HG03060 (cell line): ENCODE measurements around the gene SPATA31E1.
"Not testable (repeated sequence)": the region's sequence is repeated elsewhere in the genome, so short reads cannot be mapped to it uniquely, and the experiment has no call there.

Experiments
- ATAC-seq: cut with Tn5 transposase; IDR thresholded peaks from one replicate; pipeline ENCODE4 v1.9.1; 2021; ENCODE audit warnings: low read depth, moderate number of reproducible peaks; ENCODE audit not compliant: unreplicated experiment

The SPATA31E1 gene

DNA sequence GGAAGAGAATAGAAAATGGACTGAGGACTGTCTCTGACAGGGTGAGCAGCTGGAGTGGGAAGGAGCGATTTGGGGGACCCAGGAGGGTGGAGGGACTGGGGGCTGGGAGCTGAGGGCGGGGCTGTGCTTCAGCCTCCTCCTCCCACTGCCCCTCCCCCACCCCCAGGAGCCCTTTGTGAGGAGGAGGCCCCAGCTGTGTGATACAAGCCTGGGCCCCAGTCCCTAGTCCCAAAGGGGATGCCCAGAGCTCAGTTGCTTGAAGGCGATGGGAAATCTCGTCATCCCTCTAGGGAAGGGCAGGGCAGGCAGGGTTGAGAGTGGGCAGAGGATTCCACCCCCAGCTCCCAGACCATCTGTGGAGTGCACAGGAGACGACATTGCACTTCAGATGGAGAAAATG lies at the start of gene SPATA31E1:
Gene SPATA31E1, plus strand, starts transcription at position 251 of the 400 bp plus-strand sequence. Its CDS starts 15 bp downstream, at position 266.
- no peak for ATAC-seq

DNA sequence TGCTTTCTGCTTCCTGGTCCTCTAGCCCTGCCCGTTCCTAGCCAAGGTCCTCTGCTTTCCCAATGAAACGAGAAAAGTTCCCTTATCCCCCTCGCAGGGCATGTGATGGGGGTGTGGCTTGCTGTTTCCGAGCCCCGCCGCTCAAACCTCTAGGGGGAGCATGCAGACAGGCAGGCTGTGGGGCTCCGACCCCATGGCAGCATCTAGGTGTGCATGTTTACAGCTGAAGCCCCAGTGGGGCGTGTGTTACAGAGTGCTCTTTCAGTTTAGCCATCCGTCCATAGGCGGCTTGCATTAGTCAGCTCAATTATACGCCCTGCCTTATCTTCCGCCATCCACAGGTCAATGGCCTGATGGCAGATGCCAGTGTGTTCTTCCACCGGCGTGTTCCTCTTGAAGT lies 48.3 kb upstream of the SPATA31E1 start:
- no peak for ATAC-seq

DNA sequence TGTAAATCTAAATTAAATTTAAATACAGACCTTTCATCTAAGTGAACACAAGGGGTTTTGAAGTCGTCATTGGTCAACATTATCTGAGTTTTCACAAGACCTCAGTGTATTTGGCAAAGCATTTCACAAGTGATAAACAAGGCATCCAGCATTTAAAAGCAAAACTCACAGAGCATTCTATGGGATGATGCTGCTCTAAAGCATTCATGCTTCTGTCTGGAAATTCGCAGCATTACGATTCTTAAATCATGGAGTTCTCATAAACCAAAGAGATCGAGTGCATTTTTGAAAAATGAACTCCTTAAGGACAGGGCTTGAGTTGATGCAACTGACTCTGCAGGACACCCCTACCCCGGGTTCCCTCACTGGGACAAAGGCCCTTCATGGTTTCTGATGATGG lies 46.1 kb upstream of the SPATA31E1 start:
- no peak for ATAC-seq

DNA sequence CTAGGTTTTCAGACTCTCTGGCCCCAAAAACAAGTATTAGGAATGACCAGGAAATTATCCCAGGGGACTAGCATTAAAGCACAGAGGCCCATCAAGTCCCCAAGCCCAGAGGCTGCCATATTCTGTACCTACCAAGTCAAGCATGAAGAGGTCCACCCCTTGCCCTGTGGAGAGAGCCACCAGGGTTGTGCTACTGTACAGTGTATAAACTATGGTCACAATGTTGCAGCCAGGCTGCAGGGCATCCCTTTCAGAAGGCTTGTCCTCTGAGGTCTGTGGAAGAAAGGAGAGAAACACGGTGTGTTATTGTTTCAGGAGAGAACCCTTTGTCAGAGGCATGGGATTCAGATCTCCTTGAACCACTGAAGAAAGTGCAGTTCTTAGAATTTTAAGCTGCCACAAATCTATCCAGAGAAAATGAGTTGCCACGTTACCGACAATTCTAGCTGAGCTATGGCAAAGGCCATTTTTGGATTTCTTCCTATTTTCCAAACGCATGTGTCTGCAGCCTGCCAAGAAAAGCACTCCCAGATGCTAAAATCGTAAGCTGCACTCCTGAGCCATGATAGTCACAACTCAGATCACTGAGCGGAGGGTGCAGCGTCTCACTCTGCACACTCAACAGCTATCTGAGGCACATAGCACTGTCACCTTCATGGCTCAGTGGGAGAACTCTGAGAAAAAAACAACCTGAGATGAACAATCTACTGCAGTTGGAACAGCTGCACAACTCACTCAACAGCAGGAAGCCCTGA lies 45.5 kb upstream of the SPATA31E1 start:
- no peak for ATAC-seq

DNA sequence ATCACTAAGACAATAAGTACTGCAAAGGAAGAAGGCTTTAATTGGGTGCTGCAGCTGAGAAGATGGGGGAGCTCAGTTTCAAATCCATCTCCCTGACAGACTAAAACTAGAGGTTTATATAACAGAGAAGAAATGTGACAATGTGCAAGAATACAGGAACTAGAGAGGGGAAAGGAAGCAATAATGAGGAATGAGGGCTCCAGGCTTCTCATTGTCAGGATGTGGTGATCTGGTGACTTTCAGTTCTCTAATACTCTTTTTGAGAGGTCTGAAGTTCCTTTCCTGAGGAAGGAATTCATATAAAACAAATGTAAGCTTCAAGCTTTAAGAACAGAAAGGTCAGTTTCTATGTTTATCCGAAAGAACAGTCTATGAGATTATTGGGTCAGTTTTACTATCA lies 42.5 kb upstream of the SPATA31E1 start:
- no peak for ATAC-seq

DNA sequence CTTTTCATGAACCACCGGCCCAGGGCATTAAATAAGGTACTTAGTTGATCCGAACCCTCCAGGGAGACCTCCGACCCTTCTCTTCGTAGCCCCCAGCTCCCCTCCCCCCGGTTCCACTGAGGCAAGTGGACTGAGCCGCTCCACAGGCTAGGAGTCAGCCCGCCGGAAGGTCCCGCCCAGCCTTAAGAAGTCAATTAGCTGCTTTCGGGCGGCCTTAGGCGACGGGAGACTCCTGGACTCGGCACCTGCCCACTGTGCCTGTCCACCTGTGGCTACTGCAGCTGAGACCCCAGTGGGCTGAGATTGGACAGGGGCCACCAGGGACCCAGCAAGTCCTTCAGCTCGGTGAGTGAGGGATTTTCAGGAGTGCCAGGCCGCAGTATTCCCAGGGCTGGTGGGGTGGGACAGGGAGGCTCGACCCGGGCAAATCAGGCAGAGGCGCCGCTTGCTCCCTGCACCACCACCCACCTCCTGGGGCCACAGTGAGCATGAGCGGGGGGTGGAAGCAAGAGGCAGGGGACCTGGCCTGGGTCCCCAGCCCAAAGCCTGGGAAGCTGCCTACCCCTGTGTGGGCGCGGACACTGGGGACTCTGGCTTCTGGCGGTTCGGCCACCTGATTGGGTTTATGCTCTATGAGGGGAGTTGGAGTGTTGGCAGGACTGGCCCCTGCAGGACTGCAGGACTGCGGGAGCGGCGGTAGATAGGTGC lies 39.6 kb upstream of the SPATA31E1 start:
- ATAC-seq = no peak

DNA sequence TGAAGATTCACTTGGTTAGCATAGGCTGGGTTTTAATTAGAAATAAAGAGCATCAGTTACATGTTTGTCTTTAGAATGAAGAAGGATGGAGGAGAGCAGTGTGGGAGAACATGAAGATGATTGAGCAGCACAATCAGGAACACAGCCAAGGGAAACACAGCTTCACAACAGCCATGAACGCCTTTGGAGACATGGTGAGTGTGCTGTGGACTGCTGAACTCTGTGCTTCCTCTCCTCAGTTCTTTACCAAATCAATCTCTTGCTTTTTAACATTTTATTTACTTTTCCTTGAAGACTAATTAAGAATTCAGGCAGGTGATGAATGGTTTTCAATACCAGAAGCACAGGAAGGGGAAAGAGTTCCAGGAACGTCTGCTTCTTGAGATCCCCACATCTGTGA lies 38.2 kb upstream of the SPATA31E1 start:
- no peak for ATAC-seq

DNA sequence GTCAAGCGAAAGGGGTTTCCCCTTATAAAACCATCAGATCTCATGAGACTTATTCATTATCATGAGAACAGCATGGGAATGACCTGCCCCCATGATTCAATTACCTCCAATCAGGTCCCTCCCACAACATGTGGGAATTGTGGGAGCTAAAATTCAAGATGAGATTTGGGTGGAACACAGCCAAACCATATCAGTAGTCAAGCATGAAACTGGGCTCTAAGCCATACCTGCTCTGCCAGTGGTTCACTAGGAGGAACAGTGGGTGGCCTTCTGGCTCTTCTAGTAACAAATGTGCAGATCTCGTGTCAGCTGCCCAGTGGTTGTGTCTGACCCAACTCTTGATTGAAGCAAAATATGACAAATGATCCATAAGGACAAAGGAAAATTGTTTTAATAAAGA lies 34.9 kb upstream of the SPATA31E1 start:
- ATAC-seq = not testable (repeated sequence)

DNA sequence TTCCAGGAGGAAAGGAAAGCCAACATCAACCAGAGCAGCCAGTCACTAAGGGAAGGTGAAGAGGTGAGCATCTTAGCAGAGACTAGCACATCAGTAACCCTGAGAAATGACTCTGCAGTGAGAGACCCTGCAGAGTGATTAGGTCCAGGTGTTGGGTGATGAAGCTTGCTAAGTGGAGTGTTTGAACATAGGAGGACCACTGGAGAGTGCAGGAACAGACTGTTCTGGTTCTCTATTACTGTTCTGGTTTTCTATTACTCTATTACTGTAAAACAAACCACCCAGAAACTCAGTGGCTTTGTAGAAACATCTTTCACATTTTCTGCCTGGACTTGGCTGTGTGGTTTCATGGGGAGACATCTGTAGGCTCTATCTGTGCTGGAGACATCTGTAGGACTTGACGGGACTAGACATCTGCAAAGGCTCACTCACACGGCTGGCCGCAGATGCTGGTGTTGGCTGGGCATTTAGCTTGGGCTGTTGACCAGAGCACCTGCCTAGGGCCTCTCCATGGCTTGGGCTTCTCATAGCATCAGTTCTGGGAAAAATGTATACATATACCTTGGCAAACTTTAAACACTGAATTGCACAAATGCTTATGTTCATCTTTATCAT lies 33.4 kb upstream of the SPATA31E1 start:
- no peak for ATAC-seq

DNA sequence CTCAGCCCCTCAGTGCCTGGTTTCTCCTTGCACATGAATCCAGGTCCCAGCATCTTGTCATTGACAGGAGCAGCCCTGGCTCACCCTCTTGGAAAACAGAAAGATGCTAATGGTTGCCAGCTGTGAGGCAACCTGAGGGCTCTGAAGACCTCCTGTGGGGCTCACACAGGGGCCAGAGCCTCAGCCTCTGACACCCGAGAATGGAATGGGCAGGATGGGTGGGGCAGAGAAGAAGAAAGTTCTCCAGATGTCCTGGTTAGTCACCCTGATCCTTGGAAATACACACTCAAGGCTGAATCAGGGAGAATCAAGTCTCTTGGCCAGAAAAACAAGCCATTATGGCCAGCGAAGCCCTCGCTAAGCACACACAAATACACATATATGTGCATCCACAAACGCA lies 32.3 kb upstream of the SPATA31E1 start:
- ATAC-seq = no peak

DNA sequence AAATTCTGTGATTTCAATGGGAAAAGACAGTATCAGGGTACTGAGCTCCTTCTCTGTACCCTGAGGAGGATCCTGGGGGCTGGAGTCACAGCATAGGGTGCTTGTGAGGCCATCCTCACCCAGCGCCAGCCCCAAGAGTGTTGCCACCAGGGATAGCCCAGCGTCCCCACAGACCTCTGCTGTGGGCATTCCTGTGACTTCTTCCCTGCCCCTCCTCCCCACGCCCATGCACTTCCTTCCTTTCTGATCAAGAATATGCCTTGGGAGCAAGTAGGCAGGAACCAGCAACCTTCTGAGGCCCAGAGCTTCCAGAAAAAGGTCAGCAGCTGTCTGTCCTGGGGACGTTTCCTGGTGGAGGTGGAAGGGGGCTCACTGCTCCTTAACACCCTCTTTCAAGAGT lies 31.5 kb upstream of the SPATA31E1 start:
- not testable (repeated sequence) for ATAC-seq

DNA sequence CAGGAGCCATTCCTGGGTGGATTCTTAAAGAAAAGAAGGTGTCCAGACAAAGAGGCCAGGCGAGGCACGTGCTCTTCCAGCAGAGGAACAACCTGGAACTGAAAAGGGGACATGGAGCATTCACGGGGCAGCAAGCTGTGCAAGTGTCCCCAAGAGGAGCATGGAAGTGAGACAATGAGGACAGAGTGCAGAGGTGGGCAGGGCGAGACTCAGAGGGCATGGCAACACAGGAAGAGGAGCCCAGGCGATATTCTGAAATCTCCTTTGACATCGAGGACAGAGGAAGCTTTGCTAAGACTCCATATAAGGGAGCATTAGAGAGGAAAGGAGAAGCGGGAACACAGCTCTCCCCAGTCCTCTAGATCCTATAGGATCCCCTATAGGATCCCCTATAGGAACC lies 29.4 kb upstream of the SPATA31E1 start:
- no peak for ATAC-seq

DNA sequence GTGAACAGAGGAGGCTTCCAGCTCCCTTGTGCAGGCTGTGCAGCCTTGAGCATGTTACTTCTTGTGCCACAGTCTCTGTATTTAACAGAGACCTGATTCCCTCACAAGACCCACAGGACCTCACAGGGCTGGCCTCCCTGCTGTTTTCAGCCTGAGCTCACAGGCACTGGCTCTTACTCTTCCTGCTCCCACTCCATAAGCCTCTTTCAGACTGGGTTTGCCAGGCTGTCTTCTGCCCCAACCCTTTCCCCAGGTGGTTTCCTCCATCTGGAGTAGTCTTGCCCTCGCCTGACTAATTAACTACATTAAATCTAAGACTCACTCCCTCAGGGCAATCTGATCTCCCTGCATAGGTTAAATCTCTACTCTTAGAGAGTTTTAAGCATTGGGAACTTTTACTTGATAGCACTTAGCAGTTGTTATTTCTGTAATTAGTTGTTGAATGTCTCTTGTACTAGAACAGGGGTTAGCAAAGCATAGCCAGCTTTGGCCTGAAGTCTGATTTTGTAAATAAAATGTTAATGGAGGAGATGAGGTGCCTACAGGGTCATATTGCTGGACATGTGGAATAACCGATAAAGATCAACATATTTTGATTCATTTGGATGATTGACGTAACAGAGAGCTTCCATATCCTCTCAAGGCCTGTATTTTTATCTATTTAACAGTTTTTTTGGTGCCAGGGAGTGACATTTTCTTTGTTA lies 28.6 kb upstream of the SPATA31E1 start:
- ATAC-seq = no peak

DNA sequence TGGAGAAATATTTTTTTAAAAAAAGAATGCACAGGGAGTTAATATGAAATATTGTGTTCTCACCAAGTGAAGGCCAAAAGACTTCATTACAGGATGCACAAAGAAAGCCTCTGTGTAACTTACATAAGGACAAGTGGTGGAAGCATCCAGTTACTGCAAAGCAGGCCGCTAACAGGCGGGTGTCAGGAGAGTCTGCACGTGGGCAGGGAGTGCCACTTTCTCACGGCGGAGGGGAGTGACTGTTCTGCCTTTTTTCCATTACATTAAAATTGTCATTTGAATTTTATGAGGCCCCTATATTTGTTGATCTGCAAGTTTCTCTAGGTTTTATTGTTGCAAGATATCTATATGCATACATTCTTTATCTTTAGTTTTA lies 28.1 kb upstream of the SPATA31E1 start:
- ATAC-seq = no peak

DNA sequence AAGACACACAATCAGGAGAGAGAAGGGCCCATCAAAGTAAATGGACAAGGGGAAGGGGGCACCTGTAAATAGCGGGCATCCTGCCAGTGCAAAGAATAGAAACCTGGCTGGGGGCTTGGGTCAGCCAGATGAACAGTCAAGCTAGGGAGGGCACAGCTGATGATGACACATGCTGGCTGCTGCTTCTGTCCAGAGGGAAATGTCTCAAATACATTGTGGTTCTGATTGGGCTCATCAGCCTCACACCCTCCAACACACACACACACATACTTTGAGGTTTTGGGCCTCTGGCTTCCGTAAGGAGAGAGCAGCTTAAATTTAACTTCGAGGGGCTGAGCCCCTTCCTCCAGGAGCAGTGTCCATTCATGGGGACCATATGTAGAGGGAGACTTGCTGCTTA lies 27.6 kb upstream of the SPATA31E1 start:
- ATAC-seq = no peak

DNA sequence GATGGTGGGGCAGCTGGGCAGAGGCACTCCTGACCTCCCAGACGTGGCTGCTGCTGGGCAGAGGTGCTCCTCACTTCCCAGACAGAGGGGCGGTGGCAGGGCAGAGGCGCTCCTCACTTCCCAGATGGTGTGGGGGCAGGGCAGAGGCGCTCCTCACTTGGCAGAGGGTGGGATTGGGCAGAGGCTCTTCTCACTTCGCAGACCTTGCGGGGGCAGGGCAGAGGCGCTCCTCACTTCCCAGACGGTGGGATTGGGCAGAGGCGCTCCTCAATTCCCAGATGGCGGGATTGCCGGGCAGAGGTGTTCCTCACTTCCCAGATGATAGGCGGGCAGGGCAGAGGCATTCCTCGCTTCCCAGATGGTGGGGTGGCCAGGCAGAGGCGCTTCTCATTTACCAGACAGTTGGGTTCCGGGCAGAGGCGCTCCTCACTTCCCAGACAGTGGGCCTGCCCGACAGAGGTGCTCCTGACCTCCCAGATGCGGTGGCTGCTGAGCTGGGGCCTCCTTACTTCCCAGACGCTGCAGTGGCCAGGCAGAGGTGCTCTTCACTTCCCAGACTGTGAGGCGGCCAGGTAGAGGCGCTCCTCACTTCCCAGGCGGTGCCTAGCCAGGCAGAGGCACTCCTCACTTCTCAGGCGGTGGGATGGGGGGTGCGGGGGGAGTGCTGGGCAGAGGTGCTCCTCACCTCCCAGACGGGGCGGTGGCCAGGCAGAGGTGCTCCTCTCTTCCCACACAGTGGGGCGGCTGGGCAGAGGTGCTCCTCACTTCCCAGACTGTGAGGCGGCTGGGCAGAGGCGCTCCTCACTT lies 25.3 kb upstream of the SPATA31E1 start:
- ATAC-seq = no peak

DNA sequence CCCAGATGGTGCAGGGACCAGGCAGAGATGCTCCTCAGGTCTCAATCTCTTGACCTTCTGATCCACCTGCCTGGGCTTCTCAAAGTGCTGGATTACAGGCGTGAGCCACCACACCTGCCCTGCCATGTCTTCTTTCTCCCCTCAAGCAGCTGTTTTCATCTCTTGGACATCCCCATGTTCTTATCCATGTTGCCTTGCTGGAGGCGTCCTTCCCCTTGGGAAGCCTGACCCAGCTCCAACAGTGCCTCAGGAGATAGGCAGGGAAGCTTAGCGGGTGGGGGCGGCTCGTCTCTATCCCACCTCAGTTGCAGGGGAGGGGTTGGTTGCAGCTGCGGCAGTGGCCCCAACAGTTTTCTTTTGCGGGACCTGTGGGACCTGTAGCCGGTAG lies 24.7 kb upstream of the SPATA31E1 start:
- ATAC-seq = no peak

DNA sequence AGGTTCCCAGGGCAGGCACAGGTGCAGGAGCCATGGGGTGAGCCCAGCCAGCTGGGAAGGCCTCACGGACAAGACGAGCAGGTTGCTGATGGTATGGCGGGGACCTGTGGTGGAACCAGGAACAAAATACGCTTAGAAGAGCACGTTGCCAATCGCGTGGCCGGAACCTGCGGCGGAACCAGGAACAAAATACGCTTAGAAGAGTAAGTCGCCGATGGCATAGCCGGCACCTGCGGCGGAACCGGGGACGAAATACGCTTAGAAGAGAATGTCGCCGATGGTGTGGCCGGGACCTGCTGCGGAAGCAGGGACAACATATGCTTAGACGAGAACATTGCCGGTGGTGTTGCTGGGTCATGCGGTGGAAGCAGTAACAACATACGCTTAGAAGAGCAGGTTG lies 23.5 kb upstream of the SPATA31E1 start:
- no peak for ATAC-seq

DNA sequence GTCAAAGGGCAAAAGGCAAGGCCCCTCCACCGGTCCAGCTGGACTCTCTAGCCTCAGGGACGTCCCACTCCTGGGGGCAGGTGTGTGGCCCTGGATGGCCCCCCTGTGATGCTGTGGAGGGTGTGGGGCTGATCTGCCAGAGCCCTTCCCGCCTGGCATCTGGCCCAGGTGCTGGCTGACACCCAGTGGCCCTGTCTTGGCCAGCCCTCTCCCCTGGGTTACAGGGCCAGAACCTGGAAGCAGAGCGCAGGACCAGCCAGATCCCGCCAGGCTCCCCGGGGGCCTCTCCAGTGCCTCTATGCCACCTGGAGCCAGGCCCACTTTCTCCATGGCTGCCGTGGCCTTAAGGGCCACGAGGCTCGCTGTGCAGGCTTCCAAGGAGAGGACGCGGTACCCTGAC lies 22.9 kb upstream of the SPATA31E1 start:
- no peak for ATAC-seq

DNA sequence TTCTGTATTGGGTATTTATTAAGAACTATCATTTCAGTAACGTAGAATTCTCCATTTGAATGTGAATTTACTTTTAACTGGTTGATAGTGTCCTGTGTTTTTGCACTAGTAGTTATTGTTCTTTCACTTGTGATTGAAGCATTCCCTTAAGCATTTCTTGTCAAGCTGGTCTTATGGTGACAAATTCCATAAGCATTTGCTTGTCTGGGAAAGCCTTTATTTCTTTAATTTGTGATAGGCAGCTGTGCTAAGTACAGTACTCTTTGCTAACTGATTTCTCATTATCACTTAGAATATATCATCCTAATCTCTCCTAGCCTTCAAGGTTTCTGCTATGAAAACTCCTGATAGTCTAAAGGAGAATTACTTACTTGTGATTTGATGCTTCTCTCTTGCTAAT lies 21.3 kb upstream of the SPATA31E1 start:
- ATAC-seq = no peak
